Stomach (tissue), 4 donors: Measurements from ENCODE around the gene ERLEC1.

Source experiments
- CTCF ChIP-seq, 7 experiments: fragments of 450-650 bp in 4 of 7; fragments of 200-600 bp in 3 of 7; sonication (generic) in 3 of 7; IDR thresholded peaks; one replicate each; pipeline ENCODE4 v1.5.1; 2016 to 2019; ENCODE audit warnings: antibody characterized with exemption in 7 of 7, control low read depth in 2 of 7, mild to moderate bottlenecking in 1 of 7
- EP300 ChIP-seq: sonication (generic); formaldehyde crosslinking; IDR thresholded peaks from one replicate; pipeline ENCODE4 v1.6.1; 2017; ENCODE audit warnings: antibody characterized with exemption
- POLR2A ChIP-seq, 4 donors: fragments of 450-650 bp; IDR thresholded peaks; one replicate each; pipeline ENCODE4 v1.6.1; 2016; ENCODE audit warnings: antibody characterized with exemption in 4 of 4, control low read depth in 2 of 4, mild to moderate bottlenecking in 1 of 4, moderate library complexity in 1 of 4
- POLR2AphosphoS5 ChIP-seq, 3 donors: sonication (generic); formaldehyde crosslinking; IDR thresholded peaks; one replicate each; pipeline ENCODE4 v1.6.1; 2016; ENCODE audit warnings: antibody characterized with exemption in 3 of 3

GRCh38 chr2:53786705-53787613 is at the start of gene ERLEC1, which contains the start of gene ASB3:
- peak in 2 of 7 experiments; percentile 9 to 12 for TF ChIP-seq CTCF (IDR thresholded peaks at IDR 0.05)
- peak in 1 of 4 donors; percentile 33 for TF ChIP-seq POLR2A (IDR thresholded peaks at IDR 0.05)
- TF ChIP-seq EP300, result no peak
- TF ChIP-seq POLR2AphosphoS5 (IDR thresholded peaks at IDR 0.05), result peak; percentile 87 to 96 (median 91)
